ENCODE data around the gene NCAPH2. TPM values are rescaled to one million over a fixed set of nuclear protein-coding genes. Genes with fewer than 3 reads are reported as not detected.

Gene NCAPH2
- total RNA-seq, 2 experiments from 2014 or later = 152 to 153 TPM

DNA sequence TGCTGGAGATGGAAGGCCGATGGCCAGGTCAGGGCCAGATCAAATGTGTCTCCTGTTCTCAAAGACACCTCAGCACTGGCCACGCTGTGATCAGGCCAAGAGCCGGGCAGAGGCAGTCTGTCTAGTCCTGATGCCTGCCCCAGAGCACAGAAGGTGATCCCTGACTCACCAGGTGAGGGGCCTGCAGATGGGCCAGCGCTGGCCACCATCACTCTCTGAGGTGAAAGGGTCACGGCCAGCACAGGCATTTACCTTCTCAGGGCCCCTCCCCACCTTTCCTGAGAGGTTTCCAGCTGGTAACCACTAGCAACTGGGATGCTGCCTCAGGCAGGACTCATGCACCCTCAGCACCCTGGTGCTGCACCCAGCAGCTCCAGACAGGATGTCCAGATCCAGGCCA lies 36.1 kb upstream of the NCAPH2 start:
- CTCF ChIA-PET = interaction anchor here (2.4 to 2.7 kb wide), 2 partner anchors 16 to 19 kb away, joined by 8 to 12 read pairs; no protein-coding TSS in a partner anchor
- POLR2A ChIA-PET = no interaction called here

DNA sequence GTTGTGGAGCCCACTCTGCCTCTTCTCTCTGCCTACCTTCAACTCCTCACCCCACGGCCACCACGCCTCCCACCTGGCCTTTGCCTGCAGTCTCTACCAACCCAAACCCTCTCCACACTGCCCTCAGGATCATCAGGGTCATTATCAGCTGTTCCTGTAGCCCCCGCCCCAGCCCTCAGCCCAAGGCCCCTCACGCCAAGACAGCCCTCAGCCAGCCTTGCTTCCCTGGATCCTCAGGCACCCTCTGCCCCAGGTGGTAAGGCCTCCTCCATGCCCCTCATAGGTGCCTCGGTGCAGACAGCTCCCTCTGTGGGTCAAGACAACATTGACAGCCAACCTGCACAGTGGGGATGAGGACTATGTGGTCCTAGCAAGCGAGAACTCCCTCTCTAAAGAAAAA lies 34.9 kb upstream of the NCAPH2 start:
- POLR2A ChIA-PET = interaction anchor here (0.6 to 1.1 kb wide), 3 partner anchors 40 to 124 kb away, joined by 4 to 6 read pairs (median 5); partner anchors contain the start of gene SCO2
- CTCF ChIA-PET = interaction anchor here (0.5 to 2.7 kb wide), 8 partner anchors 9 to 94 kb away, joined by 3 to 12 read pairs (median 6); no protein-coding TSS in a partner anchor

DNA sequence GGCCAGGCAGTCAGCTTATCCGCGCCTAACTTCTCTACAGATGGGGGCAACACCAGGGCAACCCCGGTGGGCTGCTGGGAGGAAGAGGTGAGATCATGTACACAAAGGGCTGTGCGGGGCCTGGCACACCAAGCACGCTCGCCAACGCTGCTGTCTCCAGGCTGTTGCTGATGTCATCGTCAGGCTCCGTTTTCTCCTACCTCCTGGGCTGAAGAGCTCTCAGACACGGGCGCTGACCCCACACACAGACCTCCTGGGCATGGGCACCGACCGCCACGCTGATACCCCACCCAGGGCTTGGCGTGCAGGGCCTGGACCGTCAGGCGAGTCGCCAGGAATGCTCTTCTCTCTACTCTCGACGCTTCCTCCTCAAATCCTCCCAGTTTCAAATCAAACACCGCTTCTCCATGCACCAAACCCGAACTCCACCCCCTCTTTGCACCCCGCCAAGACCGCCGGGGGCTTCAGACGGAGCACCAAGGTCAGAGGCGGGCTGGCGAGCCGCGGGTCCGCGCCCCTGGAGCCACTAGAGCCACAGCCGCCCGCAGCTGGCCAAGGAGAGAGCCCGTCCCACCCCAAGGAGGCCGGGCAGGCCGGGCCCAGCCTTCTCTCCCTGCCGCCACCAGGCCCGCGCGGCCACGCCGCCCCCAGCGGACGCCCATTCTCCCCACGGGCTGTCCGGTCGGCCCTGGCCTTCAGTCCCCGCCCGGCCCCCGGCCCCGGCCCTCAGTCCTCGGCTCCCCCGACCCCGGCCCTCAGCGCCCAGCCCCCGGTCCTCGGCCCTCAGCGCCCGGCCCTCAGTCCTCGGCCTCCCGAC lies 34.0 kb upstream of the NCAPH2 start:
- ChIA-PET CTCF (interaction anchor here (0.7 to 2.7 kb wide), 8 partner anchors 15 to 198 kb away, joined by 3 to 12 read pairs (median 4); no protein-coding TSS in a partner anchor), POLR2A (interaction anchor here (0.5 to 1.1 kb wide), 3 partner anchors 34 to 95 kb away, joined by 3 to 5 read pairs (median 4); partner anchors contain the start of genes LMF2, NCAPH2 and SCO2)

DNA sequence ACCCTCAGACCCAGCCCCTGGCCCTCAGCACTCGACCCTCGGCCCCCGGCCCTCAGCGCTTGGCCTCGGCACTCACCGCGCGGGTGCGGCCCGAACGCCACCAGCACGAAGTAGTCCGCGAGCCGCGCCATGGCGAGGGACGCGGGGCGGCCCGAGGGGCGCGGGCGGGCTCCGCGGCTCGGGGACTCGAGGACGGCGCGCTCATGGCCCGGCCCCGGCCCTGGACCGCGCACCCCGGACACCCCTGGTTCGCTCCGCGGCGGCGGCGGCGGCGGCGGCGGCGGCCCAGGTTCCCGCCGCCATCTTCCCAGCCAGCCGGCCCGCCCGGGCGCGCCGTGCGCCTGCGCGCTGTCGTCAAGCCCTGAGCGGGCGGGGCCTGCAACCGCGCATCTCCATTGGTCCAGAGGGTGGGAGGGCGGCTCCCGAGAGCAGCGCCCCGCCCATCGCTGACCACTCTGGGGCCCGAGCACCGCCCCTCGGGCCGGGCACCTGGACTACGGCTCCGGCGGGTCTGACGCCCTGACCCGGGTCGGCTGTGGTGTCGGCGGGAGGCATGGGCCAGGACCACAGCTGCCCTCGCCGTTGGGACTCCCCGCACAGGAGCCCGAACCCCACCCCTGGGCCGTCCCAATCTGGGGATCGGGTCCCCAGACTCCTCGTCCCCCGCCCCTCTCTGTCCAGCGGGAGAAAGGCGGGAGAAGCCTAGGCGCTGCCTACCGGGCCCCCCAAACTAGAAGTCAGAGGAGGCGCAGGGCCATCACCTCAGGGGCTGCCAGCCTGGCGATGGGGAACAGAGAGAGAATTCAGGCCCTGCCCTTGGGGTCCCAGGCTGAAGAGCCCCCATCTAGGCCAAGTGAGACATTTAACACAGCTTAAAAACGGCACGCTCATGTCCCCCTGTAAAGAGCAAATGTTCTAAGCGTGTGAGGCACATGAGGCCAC lies 33.0 kb upstream of the NCAPH2 start, which contains the start of gene SBF1:
Gene SBF1 (minus strand): TSS at position 326 of the 942 bp plus-strand sequence. CDS start 195 bp downstream, at position 131.
- POLR2A ChIA-PET = interaction anchor here (0.5 kb wide), 1 partner anchor 96 kb away, joined by 4 read pairs; no protein-coding TSS in a partner anchor
- CTCF ChIA-PET = no interaction called here

DNA sequence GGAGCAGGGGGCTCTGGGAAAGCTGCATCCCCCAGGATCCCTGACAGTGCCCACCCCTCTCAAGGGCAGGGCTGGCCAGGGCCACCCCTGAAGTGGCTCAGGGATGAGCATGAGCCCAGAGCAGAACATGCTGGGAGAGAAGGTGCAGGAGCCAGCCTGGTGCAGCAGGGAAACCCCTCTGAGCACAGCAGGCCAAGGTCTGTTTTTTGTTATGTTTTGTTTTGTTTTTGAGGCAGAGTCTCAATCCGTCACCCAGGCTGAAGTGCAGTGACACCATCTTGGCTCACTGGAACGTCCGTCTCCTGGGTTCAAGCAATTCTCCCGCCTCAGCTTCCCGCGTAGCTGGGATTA lies 32.4 kb upstream of the NCAPH2 start:
- CTCF ChIA-PET = no interaction called here
- POLR2A ChIA-PET = no interaction called here

DNA sequence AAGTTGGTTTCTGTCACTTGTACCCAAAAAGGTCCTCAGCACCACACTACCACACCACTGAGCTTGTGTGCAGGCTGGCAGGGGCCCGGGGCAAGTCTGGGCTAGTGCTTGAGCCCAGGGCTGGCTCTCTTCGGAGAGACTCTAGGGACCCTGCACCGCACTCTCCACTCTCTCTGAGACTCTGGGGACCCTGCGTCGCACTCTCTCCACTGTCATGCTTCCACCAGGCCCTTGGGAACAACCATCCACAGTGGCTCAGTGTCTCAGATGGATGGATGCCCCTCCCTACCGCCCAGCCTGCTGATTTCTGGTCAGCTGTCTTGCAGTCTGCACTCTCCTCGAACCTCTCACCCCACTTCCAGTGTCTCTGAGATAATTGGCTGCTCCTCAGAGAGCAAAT lies 31.2 kb upstream of the NCAPH2 start:
- ChIA-PET POLR2A (no interaction called here), CTCF (no interaction called here)

DNA sequence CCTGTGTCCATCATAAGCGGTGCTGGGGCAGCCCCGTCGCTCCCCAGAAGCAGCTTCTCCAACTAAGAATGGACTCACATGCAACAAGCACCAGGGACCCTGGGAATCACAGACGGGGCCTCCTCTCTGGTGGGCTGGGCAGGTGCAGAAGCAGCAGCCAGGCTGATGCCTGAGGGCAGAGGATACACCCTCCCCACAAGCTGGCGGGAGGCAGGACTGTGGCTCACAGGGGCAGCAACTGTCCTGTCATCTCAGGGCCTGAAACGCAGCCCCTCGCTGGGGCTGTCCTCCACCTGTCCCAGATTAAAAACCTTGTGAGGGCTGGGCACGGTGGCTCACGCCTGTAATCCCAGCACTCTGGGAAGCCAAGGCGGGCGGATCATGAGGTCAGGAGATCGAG lies 30.1 kb upstream of the NCAPH2 start:
- POLR2A ChIA-PET = no interaction called here
- CTCF ChIA-PET = no interaction called here

DNA sequence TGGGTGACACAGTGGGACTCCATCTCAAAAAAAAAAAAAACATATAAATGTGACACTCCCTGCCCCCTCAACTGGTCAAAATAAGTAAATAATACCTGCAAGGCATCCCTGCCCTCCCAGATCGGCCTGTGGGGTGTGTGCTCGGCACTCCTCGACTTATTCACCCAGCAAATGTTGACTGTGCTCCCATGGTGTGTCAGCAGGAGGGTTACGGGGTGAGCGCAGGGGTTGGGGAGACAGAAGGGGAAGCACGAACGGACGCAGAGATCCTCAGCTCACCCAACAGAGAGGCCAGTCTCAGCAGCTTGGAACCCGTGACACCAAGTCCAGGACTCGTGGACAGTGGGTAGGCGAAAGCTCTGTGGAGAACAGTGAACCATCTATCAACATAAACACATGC lies 28.3 kb upstream of the NCAPH2 start:
- POLR2A ChIA-PET = interaction anchor here (1.0 kb wide), 1 partner anchor 10 kb away, joined by 3 read pairs; no protein-coding TSS in a partner anchor
- CTCF ChIA-PET = interaction anchor here (0.6 kb wide), 1 partner anchor 13 kb away, joined by 4 read pairs; no protein-coding TSS in a partner anchor

DNA sequence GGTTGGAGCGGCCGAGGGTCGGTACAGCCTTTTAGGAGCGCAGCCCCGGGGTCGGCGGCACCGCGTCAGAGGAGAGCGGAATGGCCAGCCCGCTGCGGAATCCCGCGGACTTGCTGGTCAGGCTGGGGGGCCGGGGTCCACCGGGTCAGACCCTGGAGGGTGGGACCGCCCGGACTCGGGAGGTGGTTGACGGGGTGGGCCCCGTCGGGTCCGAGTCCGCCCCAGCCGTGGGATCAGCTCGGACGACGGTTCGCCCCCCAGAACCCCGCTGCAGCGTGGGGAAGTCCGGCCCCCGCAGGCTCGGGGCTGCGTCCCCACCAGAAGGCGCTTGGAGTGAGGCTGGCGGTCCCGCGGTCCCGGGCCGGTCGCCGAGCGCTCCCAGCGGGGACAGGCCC lies 27.0 kb upstream of the NCAPH2 start:
- ChIA-PET POLR2A (interaction anchor here (0.6 to 0.9 kb wide), 3 partner anchors 27 to 36 kb away, joined by 3 read pairs; partner anchors contain the start of genes LMF2 and NCAPH2), CTCF (interaction anchor here (1.0 kb wide), 1 partner anchor 17 kb away, joined by 3 read pairs; no protein-coding TSS in a partner anchor)

DNA sequence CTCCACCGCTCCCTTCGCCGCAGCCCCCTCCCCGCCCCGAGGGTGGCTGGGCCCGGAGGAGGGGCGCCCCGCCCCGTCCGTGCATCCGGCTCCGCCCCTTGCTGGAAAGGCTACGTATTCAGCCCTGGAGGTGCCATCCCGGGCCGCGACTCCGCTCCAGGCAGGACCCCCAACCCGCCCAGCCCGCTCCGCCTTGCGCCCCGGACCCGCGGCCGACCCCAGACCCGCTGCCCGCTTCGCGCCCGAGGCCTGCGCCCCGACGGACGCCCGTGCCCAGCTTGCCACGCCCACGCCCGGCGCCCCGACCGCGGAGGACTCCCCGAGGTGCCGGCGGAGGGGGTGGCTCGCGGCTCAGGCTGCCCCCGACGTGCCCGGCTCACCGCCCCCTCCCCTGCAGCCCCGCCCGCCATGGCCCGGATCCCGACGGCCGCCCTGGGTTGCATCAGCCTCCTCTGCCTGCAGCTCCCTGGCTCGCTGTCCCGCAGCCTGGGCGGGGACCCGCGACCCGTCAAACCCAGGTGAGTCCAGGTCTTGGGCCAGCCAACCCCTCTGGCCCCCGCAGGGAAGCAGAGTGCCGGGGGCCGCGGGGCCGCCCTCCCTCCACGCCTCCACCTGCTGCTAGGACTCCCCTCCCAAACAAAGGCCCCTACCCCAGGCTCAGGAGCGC lies 26.5 kb upstream of the NCAPH2 start, which contains the start of gene ADM2:
Gene ADM2 (plus strand): TSS at position 104 of the 667 bp plus-strand sequence. CDS start 305 bp downstream, at position 409.
- POLR2A ChIA-PET = interaction anchor here (0.6 to 0.7 kb wide), 2 partner anchors 26 to 31 kb away, joined by 3 read pairs; partner anchors contain the start of genes LMF2 and NCAPH2
- CTCF ChIA-PET = interaction anchor here (1.0 to 1.8 kb wide), 2 partner anchors 9 to 17 kb away, joined by 3 to 7 read pairs; no protein-coding TSS in a partner anchor

DNA sequence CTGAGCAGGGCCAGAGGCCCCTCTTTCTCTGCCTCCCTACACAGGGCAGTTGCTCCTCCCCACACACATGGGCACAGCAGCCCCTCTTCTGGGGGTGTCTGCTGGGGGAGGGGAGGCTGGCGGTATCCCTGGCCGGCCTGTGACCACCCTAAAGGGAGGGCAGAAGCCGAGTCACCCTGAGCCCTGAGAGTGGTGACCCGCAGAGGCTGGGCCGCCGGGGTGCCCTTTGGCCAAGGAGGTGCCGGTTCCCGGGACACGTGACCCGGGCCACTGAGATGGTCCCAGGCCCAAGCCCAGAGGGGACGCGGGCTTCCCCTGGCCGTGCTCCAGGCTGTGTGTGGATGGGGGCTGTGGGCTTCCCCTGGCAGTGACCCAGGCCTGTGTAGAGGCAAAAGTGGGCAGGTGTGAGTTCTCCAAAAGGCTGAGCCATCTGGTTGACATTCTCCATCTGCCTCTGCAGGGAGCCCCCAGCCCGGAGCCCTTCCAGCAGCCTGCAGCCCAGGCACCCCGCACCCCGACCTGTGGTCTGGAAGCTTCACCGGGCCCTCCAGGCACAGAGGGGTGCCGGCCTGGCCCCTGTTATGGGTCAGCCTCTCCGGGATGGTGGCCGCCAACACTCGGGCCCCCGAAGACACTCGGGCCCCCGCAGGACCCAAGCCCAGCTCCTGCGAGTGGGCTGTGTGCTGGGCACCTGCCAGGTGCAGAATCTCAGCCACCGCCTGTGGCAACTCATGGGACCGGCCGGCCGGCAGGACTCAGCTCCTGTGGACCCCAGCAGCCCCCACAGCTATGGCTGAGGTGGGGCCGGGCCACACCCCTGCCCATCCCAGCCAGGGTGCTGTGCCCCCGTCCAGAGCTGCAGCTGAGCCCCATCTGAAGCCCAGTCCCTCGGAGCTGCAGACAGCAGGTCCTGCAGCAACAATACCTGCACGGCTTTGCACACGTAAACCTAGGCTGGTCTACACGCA lies 25.6 kb upstream of the NCAPH2 start:
- POLR2A ChIA-PET = no interaction called here

DNA sequence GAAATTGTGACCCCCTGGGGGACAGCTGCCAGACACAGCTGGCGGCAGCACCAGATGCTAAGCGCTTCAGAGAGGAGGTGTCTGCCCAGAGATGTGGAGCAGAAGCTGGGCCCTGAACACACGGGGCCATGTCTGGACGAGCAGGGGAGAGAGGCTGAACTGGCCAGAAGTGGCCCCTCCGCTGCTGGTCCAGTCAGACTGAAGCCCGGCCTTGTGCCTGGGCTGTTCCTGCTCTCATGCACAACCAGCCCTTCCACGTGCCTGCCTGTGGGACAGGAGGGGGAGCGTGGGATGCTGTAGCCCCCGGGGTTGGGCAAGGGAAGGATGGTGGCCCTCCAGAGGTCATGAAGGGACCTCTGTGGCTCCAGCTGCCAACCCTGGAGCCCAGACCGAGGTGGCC lies 24.9 kb upstream of the NCAPH2 start:
- POLR2A ChIA-PET = no interaction called here
- CTCF ChIA-PET = interaction anchor here (1.4 to 1.8 kb wide), 2 partner anchors 10 to 15 kb away, joined by 5 to 7 read pairs; no protein-coding TSS in a partner anchor

More for the DNA sequence above, 25.6 kb upstream of the NCAPH2 start:
- CTCF ChIA-PET = interaction anchor here (1.0 to 1.8 kb wide), 3 partner anchors 9 to 16 kb away, joined by 3 to 7 read pairs (median 5); no protein-coding TSS in a partner anchor

DNA sequence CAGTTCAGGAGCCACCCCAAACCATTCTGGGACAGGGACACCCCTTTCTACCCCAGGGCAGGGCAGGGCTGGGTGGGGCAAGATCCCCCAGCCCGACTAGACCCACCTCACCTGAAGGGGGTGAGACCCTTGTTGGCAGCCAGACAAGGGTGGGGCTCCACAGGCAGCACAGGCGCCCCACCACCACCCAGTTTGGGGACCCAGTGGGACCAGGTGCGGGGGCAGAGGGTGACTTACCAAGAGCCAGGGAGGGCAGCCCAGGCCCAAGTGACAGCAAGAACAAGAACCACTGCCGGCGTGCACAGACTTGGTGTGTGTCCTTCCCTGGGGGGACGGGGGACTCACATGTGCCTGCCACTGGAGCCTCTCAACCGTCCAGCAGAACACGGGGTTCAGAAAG lies 24.5 kb upstream of the NCAPH2 start:
- CTCF ChIA-PET = interaction anchor here (1.1 to 1.4 kb wide), 2 partner anchors 14 to 68 kb away, joined by 3 to 5 read pairs; no protein-coding TSS in a partner anchor
- POLR2A ChIA-PET = no interaction called here

DNA sequence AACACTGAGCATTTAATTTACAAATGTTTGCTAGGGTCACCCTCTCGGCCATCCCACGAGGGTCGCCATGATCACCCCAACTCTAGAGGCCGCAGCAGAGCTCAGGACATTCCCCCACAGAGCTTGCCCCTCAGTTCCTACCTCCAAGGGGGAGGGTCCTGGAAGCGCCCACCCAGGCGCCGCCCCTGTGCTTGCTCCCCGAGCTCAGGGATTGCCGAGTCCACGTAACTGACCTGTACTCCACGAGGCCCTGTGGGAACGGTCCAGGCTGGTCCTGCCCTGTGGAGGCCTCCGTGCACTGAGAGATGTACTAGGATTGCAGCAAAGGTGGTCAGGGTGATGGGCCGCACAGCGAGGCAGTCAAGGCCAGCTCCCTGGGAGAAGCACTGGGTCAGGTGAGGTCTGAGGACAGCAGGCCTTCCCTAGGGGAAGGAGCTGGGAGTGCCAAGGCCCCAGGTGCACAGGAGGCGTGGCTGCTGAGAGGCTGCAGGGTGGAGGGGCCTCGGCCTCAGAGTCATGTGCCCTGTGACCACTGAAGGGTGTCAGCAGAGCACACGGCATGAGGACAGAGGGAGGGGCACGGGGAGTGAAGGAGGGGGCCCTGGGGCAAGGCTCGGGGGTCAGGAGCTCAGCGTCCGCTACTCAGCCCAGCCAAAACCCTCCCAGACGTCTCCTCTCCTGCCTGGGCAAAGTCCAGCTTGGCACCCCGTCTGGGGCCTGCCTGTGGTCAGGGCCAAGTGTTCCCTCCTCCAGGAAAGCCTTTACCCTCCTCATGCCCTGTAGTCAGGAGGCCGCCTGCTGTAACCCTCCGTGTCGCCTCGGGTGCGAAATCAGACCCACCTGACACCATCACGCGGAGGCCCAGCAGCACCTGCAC lies 23.8 kb upstream of the NCAPH2 start:
- ChIA-PET CTCF (interaction anchor here (1.0 to 1.8 kb wide), 3 partner anchors 14 to 67 kb away, joined by 3 to 6 read pairs (median 3); no protein-coding TSS in a partner anchor), POLR2A (no interaction called here)

DNA sequence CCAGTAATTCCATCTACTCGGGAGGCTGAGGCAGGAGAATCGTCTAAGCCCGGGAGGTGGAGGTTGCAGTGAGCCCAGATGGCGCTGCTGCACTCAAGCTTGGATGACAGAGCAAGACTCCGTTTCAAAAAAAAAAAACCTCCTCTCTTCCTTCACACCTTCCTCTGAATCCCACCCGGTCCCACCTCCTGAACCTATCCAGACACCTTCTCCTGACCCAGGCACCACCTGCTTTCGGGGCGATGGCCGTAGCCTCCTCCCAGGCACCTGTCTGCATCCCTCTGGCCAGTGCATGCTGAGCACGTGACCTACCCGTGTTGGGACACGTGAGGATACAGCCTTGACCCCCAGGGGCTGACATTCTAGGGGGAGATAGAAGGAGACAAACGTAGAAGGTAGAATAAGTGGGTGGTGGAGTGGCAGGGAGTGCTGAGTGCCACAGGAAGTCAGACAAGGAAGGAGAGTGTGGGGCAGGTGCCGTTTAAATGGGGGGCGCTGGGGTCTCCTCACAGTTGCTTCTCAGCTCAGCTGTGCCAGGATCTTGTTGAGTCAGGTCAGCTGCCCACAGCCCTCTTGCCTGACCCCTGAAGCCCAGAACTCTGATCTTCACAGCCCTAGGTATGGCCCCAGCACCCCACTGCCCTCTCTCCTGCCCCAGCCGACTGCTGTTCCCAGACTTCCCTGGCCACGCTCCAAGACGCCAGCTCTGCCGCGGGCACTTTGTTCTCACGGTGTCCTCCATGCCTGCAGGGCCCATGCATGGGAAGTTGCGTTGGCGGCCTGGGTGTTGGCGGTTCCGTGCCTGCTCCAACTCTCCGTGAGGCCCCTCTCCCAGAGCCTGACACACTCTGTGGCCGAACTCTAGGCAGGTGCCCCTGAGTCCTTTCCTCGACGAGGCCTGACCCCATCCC lies 22.5 kb upstream of the NCAPH2 start:
- ChIA-PET CTCF (interaction anchor here (1.0 to 1.8 kb wide), 2 partner anchors 9 to 13 kb away, joined by 3 to 6 read pairs; no protein-coding TSS in a partner anchor), POLR2A (no interaction called here)

All from activated CD8-positive, alpha-beta memory T cell treated with anti-CD3 and anti-CD28 coated beads for 36 hours (primary cell).